Measurements from ENCODE around the gene ZBTB26.

The ZBTB26 gene, protein sequence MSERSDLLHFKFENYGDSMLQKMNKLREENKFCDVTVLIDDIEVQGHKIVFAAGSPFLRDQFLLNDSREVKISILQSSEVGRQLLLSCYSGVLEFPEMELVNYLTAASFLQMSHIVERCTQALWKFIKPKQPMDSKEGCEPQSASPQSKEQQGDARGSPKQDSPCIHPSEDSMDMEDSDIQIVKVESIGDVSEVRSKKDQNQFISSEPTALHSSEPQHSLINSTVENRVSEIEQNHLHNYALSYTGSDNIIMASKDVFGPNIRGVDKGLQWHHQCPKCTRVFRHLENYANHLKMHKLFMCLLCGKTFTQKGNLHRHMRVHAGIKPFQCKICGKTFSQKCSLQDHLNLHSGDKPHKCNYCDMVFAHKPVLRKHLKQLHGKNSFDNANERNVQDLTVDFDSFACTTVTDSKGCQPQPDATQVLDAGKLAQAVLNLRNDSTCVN

DNA sequence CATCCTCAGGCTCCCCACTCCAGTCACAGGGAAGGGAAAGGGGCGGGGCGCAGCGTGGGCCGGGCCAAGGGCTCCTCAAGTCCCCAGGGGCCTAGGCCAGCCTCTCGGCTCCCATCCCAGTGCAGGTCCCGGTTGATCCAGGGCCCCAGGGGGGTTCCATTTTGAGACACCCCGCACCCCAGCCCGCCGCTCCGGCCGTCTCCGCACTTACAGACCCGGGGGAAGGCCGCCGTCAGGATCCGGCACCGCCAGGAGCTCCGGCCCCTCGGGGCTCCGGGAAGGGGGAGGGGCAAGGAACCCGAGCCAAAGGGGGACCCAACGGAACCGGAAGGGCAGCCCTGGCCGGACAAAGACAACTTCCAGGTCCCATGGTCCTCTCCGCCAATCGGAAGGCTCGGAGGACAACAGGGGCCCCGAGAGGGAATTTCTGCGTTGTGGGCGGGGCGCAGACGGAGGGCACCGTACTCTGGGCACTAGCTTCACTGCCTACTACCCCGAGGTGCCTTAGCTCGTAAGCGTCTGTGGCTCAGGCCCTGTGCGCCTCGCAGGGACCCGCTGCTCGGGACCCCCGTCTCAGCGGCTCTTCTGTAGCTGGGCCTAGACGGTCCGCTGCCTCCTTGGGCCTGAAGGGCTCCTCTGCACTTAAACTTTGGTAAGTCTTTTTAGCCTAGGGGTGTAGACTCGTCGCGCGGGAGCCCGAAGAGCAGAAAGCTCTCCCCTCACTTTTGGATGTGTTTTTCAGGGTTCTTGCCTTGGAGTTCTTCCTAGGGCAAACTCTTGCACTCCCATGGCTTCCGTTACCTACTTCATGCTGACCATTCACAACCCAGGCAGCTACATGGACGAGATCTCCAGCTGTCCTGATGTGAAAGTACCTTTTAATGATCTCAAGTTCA lies at the start of gene ZBTB26:
TSS of gene ZBTB26 (minus strand) at position 287 of the 896 bp plus-strand sequence. CDS start 11,578 bp downstream, outside the sequence.
- DNase-seq = peak; percentile 89

DNA sequence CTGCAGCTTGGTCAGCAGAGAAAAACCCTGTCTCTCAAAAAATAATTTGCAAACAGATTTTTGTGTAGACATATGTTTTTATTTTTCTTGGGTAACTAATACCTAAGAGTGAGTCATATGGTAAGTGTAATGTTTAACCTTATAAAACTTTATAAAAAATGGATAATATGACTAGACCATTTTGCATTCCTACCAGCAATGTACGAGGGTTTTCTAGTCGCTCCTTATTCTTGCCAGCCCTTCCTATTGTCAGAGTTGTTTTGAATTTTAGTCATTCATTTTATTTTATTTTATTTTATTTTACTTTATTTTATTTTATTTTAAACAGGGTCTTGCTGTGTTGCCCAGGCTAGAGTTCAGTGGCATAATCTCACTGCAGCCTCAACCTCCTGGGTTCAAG lies 47.3 kb upstream of the ZBTB26 start:
- no peak for DNase-seq

DNA sequence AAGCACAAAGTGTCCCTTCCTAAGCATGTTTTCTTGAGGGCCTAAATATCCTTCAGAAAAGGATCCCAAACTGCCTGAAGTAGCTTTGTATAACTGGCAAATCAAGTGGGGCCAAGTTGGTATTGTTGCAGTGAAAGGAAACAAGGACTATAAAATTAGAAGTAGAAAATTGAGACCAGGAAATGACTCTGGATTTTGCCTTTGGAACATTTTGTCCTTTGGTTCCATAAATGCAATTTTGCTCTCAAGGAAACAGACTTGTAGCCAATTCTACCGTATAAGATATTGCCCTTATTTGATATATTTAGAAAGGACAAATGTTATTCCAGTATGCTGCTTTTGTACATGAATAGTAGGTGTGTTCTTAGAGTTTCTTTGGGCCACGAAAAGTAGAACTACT lies 43.9 kb upstream of the ZBTB26 start:
- DNase-seq = no peak

DNA sequence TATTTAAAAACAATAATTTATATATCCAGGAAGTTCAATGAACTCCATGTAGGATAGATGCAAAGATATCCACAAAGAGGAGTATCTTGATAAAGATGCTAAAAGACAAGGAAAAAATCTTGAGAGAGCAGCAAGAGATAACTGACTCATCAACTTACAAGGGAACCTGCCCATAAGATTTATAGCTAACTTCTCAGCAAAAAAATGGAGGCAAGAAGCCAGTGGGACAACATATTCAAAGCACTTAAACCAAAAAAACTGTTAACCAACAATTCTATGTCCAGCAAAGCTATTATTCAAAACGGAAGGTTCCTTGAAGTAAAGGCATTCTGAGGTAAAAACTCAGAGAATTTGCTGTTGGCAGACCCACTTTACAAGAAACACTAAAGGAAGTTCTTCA lies 29.8 kb upstream of the ZBTB26 start:
- DNase-seq = no peak

DNA sequence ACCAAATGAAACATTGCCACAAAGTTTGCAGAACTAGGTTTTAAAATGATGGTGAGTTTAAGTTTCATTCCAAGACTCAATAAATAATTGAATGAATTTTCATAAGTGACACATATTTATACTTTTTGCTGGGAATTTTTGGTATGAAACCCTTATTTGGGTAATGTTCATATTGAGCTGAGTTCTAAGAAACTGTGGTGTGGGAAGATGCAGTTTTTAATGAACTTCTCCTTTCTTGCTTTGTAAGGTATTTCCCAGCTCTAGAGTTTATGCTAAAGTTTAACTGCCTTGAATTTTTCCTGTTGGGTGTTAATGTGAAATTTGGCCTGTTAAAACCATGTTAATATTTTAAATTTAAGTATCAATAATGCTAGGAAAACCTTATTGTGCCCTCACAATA lies 24.6 kb upstream of the ZBTB26 start:
- no peak for DNase-seq

DNA sequence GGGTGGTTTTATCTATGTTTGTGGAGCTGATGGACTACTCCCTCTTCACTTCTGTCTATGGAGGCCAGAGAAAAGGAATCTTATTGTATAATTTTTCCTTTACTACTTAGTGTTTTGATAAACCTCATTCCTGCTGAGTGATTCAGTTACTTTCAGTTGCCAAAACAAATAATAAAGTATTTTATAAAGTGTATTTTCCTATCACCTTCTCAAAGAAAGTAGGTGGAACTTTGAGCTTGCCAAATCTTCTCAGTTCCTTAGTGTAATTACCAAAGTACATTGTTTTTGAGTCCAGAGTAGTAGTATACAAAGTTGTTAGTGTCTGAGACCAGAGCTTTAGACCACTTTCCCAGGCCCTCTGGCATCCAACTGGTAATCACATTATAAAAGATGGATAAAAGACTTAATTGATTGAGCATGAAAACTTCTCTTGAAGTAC lies 23.0 kb upstream of the ZBTB26 start:
- no peak for DNase-seq

DNA sequence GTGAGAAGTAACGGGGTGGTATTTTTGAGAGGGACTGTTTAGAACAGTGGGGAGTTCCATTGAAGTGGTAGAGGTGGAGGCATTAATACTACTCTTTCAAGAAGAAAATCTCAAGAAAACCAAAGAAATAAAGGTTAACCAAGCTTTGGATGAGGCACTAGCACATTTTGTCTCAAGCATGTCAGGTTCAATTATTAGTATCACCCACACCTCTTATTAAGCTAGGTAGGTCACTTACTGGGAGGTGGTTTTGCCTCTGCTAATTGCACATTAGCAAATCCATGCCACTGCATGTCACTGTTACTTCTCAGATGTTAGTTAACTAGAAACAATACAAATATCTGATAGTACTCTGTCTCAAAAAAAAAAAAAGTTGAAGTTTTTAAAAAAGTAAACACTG lies 19.7 kb upstream of the ZBTB26 start:
- DNase-seq = no peak

DNA sequence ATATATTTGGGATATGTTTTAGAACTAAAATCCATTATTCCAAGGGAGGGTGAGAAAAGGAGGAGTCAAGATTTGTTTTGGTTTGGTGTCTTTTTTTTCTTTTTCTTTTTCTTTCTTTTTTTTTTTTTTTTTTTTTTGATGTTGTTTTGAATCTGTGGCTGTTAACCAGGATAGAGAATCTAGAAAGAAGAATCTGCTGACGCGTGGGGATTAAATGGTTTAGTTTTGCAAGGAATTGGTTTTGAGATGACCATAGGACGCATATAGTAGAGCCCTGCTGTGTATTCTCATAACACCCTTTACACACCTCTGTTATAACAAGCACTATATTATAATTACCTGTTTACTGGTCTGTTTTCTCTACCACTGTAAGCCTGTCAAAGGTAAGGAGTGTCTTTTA lies 19.0 kb upstream of the ZBTB26 start:
- DNase-seq = no peak

DNA sequence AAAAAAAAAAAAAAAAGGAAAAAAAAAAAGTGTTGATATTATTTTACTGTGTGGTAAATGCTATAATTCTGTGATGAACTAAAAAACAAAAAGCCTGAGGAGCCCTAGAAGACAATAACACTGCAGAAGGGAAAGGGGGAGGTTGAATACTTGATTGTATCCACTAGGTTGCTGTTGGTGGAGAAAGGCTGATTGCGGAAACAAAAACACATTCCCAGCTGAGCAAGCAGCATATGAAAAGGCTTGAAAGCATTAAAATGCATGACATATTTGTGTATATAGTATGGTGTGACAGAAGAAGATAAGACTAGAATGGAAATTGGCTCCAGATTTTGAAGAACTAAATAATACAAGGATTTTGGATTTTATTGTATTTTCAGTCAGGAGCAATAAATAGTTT lies 18.4 kb upstream of the ZBTB26 start:
- DNase-seq = peak; percentile 38

DNA sequence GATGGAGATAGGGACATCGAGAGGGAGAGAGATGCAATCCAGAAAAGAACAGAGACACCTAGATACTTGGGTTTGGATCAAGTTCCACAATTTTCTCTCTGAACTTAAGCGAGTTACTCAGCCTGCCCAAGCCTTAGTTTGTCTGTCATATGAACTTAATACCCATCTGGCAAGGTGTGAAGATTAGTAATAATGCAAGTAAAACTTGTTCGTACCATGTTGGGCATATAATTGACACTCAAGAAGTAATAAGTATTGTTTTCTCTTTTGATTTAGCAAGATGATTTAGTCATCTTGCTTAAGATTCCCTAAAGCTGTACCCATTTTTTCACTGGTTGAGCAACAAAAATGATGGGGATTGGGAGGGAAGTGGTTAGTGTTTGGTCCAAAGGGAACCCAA lies 17.0 kb upstream of the ZBTB26 start:
- DNase-seq = no peak

DNA sequence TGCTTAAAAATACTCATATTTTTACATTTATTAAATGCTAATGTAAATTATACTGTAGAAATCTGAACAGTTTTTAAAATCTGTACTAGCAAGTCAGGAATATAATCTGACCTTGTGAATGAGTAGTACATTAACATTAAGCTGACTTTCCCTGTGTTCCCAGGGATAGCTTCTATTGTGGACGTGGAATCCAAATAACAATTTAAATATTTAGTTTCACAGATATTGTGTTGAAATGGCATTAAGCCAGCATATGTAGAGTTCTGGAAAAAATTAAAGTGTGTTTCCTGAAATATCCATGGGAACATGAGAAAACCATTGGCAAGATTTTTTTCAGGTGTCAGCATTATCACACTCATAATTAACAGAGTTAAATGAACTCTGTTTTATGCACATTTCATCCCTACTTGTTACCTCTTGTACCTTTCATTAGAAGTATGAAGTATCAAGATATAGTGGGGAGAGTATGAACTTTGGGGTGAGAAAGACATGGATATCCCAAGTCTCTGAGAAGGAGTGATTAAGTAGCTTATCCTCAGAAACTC lies 15.2 kb upstream of the ZBTB26 start:
- DNase-seq = no peak

DNA sequence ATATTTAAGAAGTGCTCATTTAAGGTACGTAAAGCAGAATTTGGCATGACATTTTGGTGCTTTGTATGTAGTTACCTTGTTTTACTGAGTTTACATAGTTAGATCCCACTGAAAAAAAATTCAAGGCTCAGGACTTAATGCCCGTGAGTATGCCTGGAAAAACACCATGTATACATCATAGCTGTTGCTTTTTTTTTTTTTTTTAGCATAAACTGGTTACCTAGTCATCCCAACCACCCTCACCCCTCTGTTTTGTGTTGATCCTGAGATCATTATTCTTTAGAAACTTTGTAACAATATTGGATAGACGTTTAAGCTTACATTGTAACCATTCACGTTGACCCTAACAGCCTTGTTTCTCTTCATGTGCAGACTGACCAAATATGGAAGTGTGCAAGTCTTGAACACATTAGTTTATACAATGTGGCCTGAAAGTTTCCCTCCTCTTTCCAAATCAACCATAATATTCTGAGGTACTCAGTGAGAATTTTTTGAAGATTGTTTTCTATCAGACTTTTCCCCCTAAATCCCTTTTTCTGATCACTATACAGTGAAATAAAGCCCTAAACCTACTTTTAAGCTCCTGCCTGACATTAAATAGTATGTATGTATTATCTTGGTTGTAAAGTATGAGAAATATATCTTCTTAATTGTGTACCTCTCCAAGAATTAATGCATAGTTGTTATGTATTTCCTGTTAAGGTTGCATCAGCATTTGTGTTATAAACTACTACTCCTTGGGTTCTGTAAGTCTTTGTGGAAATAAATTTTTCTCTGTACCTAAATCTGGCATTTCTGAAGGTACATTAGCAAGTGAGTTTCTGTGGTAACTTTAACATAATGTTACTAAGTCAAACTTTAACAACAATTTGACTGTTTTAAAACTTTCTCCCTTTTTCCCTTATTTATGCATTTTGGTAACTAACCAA lies 13.9 kb upstream of the ZBTB26 start:
- DNase-seq = no peak

DNA sequence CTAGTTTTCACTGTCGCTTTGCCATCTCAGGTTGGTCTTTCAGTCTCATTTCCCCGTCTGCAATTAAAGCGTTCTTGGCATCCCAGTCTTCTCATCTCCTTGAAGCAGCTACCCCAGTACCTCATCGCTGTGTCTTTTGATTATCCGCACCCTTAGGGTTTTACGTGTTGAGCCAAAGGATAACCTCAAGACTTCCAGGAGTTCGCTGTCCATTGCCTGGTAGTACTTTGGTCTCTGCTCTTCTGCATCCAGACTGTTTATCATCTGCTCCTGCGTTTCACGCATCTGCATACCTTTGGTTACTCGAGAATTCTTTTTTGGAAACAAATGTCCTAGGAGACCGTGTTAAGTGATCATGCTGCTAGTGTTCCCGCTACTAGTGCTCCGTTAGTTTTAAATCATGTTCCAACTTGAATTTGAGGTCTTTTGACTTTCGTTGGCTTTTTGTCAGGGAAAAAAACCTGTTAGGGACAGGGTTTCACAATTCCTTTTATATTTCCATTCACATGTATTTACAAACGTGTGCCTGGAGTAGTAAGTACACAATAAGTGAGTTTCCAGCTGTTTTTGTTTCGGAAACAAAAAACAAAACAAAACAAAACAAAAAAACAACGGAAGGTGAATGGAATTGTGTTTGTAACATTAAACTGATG lies 10.4 kb upstream of the ZBTB26 start:
- no peak for DNase-seq

DNA sequence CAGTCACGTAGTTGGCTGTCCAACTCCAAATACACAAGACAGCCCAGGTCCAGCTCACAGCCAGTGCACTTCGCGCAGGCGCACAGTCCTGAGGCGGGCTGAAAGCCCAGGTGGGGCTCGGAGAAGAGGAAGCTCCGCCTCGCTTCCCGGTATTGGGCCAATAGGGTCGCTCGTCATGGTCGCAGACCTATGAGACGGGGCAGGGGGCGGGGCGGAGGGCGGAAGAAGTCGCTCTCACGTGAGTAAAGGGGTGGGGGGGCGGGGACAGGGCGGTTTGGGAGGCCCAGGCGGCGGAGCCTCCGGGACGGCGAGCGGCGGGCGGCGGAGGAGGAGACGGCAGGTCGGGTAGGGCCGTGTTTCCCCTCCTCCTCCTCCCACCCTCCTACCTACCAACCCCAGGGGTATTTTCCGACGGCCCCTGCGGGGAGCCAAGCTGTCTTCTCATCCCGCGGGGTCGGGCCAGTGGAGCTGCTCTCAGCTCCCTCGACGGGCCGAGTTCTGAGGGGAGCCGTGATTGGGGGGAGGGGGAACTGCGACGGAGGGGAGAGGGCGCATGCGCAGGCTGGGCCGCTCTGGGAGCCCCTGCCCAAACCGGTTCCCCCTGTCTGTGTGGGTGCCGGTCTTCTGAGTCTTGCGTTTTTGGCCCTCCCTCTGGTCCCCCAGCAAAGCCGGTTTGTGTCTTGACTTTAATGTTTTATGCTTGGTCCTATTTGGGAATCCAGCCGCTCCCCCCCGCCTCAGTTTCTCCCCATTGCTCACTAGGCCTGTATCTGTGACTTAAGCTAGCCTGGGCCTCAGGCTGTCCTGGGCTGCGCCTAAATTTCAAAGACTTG lies 9.7 kb upstream of the ZBTB26 start, which contains the start of gene RABGAP1:
TSS of gene RABGAP1 (plus strand) at position 272 of the 833 bp plus-strand sequence. CDS start 16,040 bp downstream, outside the sequence.
- peak; percentile 97 for DNase-seq

DNA sequence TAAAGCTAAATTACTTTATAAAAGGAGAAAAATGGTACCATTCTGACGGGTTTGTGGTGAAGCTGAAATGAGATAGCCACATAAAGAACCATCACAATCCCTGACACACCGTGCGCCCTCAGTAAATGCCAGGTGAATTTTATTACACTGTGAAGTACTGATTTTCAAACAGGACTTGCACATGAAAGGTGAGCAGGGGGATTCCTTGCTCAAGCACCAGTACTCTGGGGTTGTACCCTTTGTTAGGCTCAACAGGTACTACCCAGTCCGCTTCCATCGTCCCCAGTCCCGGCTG lies 9.1 kb upstream of the ZBTB26 start:
- DNase-seq = no peak

DNA sequence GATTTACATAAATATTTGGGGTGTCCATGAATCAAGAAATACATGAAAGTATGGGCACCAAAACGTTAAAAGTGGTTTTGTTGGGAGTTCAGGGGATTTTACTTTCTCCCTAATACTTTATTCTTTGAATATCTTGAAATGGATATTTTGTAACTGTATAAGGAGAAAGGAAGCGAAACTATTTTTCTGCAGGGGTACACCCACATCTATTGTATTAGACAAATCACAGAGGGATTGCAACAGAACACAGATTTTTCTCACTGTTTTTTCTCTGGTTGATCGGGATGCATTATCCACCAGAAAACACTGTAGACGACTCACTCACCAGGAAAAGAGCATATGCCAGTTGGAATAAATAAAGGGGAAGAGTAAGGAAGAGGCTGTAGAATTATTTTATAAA lies 8.3 kb upstream of the ZBTB26 start:
- no peak for DNase-seq

DNA sequence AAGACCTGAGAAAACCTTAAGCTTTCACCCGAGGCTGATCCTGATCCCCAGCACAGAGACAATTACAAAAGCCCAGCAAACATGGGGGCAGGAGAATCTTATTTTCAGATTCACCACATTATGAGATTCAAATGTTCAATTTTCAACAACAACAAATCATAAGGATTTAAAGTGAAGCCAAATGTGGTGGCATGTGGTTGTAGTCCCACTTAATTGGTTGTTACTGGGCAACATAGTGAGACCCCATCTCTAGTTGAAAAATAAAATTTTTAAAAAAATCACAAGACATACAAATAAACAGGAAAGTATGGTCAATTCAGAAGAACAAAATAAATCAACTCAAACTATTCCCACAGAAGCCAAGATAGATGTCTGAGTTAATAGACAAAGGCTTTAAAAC lies 5.6 kb upstream of the ZBTB26 start:
- DNase-seq = no peak

DNA sequence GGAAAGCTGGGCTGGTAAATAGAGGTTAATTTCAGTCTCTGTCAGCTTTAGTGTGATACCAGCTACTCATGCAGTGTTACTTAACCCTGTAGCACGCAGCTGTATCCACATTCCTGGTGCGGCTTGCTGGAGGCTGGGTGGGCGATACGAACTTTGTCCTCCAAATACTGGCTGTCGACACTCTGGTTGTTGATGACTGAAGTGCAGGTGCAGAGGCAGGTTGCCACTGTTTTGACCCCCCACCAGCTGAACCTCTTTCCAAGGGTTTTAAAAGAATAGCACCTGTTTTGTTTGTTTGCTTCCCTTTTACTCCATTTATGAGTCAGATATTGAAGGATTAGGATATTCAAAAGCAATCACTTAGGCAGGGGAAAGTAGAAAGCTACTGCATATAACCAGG lies 5.2 kb upstream of the ZBTB26 start:
- DNase-seq = peak; percentile 22

DNA sequence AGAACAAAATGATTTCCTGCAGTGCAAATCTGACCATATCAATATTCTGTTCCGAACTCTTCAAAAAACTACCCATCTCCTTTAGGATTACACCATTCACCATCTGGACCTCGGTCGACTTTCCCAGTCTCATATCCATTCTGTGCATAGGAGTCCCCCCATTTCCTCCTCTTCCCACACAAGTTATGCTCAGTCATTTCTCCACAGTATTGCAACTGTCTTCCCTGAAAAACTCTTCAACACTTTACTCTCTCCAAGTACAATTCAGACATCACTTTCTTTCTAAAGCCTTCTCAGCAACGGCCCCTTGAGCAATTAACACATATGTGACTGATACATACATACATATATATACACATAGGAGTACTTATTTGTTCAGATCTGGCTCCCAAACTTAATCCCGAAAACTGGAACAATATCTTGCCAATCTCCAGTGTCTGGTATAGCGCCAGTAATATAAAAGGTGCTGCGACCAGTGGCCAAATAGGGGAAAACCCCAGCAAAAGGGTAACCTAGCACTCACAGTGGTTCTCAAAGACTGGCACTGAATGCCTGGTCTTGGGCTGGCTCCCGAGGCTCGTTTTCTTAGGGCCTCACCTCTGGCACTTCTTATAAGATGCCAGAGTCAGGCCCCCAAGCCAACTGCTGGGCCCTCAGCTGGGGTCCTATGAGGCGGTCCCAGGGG lies 629 bp downstream of the ZBTB26 start:
- no peak for DNase-seq

DNA sequence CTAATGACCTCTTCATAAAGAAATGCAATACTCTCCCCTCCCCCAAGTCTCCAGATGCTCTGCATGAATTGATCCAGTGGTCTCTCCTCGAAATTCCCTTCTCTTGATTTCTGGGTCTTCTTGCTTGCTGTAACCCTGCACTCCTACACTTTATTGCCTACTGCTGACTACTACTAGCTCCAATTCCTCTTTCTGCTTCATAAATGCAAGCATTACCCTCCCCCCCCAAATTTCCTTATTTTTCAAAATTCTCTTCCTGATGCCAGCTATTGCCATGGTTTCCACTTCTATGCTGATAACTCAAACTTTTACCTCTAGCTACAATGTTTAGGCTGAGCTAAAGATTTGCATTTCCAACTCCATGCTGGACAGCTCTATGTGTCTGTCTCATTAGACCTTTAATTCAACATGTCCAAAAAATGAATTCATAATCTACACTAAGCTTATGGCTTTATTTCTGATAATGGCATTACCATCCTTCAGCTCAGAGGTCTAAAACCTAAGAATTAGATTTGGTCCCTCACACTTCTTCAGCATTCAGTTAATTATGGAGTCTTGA lies 1.4 kb downstream of the ZBTB26 start:
- DNase-seq = no peak

All from NCI-H146 (cell line).